ENCODE measurements around the gene CDC37. TPM values are rescaled to one million over a fixed set of nuclear protein-coding genes. Genes with fewer than 3 reads are reported as not detected.

CDC37 gene
- 122 and 138 TPM in 2 replicates for total RNA-seq

DNA sequence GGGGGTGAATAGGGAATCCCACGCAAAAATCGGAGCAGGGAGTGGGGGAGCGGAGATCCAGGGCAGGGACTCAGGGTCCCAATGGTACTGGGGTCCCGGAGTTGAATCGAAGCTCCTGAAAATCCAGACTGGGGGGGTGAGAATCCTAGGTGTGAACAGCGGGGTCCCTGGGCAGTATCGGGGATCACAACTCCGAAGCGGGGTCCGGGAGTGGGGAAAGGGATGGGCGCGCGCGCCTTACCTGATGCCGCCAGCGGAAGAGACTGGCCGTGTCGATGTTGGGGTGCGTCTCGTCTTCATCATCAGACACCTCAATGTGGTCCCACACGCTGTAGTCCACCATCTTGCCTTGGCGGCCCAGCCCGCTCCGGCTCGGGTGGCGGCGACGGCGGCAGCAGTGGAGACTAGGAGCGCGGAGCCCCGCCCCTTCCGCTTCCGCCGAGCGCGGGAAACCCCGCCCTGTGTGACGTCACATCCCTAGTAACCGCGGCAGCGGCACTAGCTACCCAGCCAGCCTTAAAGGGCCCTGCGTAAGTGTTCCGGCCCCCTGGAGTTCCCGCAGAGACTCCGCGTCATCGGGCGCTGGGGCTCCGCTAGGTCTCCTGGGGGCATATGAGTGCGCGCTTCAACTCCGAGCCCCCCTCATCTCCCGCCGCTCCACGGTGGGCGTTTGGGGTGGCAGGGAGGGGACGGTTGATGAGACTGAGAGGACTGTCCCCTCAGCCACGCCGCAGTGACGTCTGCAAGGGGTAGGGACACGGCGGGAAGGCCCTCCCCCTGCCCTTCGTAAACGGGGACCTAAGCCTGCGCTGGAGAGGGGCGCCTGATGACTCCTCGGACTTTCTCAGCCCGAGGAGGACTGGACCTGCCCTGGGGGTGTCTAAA lies at the start of gene CDC37:
Gene CDC37 (minus strand): TSS at position 406 of the 885 bp plus-strand sequence. CDS start 63 bp downstream, at position 343.

DNA sequence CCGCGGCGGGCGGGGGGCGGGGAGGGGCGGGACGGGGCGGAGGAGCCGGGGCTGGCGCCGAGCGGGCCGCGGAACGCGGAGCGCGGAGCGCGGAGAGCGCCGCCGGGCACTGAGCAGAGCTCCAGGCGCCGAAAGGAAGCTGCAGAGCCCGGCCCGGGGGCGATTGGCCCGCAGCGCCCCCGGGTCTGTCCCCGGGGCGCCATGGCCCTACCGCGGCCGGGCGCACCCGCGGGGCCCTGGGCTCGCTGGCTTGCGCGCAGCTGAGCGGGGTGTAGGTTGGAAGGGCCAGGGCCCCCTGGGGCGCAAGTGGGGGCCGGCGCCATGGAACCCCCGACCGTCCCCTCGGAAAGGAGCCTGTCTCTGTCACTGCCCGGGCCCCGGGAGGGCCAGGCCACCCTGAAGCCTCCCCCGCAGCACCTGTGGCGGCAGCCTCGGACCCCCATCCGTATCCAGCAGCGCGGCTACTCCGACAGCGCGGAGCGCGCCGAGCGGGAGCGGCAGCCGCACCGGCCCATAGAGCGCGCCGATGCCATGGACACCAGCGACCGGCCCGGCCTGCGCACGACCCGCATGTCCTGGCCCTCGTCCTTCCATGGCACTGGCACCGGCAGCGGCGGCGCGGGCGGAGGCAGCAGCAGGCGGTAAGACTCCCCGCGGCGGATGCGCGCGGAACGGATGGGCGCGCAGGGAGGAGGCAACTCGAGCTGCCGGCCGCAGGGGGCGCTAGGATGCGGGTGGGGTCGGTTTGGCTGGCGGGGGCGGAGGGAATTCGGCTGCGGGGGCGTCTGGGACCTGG lies 17.3 kb upstream of the CDC37 start, which contains the start of gene PDE4A:
Gene PDE4A (plus strand): TSS at position 95 of the 796 bp plus-strand sequence. CDS start 227 bp downstream, at position 322.

DNA sequence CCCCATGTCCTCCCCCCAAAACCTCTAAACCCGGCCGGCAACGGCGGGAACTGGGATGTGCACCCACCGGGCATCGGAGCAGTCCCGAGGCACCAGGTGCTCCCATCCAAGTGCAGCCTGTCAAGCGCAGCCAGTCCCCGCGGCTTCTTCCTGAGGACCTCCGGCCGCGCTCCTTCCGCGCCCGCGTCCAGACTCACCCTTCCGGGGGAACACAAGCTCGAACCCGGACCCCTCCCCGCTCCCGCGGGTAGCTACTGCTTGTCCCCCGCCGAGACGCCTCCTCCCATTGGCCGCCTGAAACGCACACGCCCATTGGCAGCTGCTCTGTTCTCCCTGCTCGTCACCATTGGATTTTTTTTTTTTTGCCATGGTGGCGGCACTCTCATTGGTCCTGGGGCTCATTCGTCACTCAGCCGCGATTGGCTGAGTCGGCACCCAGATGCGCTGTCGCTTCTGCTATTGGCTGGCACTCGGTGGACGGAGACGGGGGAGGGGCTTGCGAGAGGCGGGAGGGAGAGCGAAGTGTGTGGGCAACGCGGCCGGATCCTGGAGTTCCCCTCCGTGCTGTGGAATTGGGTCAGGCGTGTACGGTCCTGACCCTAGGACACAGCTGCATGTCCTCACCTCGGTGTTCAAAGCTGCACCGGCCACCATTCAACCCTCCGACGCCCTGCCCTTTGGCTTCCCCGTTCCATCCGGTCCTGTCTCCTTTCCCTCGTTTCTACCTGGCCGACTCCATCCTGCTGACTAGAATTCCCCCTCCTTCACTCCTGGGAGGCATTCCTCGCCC lies 22.8 kb downstream of the CDC37 start, which contains the start of gene TYK2:
Gene TYK2 (minus strand): TSS at position 260 of the 790 bp plus-strand sequence. CDS start 2,166 bp downstream, outside the sequence.

Other genes with a start within 250 kb of the CDC37 start
- 43.0 and 48.3 TPM in 2 replicates for gene DNMT1, start 208.6 kb downstream of the CDC37 start, total RNA-seq
- 15.5 and 17.2 TPM in 2 replicates for gene S1PR2, start 172.2 kb downstream of the CDC37 start, total RNA-seq
- gene MRPL4, start 151.3 kb downstream of the CDC37 start, total RNA-seq: 25.6 and 30.3 TPM in 2 replicates
- gene ICAM1, start 132.4 kb downstream of the CDC37 start, total RNA-seq: 33.3 and 41.0 TPM in 2 replicates
- 0.13 and 0.32 TPM in 2 replicates for gene ICAM4, start 116.6 kb downstream of the CDC37 start, total RNA-seq
- gene ICAM5, start 113.6 kb downstream of the CDC37 start, total RNA-seq: under 0.01 and 0.13 TPM in 2 replicates
- 0.13 and 0.32 TPM in 2 replicates for gene ZGLP1, start 93.7 kb downstream of the CDC37 start, total RNA-seq
- gene FDX2, start 87.5 kb downstream of the CDC37 start, total RNA-seq: 18.4 and 19.8 TPM in 2 replicates
- 7.6 and 10.8 TPM in 2 replicates for gene RAVER1, start 70.0 kb downstream of the CDC37 start, total RNA-seq
- gene ICAM3, start 63.9 kb downstream of the CDC37 start, total RNA-seq: 5.1 and 5.4 TPM in 2 replicates
- gene TYK2, start 23.0 kb downstream of the CDC37 start, total RNA-seq: 41.3 and 46.0 TPM in 2 replicates
- 5.3 and 6.8 TPM in 2 replicates for gene PDE4A, start 17.0 kb upstream of the CDC37 start, total RNA-seq
- 51.2 and 55.7 TPM in 2 replicates for gene KEAP1, start 99.8 kb upstream of the CDC37 start, total RNA-seq
- under 0.01 and 0.13 TPM in 2 replicates for gene S1PR5, start 113.9 kb upstream of the CDC37 start, total RNA-seq
- 6.1 and 7.0 TPM in 2 replicates for gene ATG4D, start 140.4 kb upstream of the CDC37 start, total RNA-seq
- gene KRI1, start 162.5 kb upstream of the CDC37 start, total RNA-seq: 6.1 and 6.8 TPM in 2 replicates
- gene CDKN2D, start 165.4 kb upstream of the CDC37 start, total RNA-seq: 3.7 and 3.8 TPM in 2 replicates
- not detected in 2 replicates for gene AP1M2, start 183.8 kb upstream of the CDC37 start, total RNA-seq
- 42.2 and 44.1 TPM in 2 replicates for gene SLC44A2, start 222.0 kb upstream of the CDC37 start, total RNA-seq